ENCODE data around the gene NAB2. TPM values are rescaled to one million over a fixed set of nuclear protein-coding genes. Genes with fewer than 3 reads are reported as not detected.

NAB2 gene
- 19.0 and 20.8 TPM in 2 replicates for total RNA-seq (2014; rRNA removed; shearing (Covaris generic))

DNA sequence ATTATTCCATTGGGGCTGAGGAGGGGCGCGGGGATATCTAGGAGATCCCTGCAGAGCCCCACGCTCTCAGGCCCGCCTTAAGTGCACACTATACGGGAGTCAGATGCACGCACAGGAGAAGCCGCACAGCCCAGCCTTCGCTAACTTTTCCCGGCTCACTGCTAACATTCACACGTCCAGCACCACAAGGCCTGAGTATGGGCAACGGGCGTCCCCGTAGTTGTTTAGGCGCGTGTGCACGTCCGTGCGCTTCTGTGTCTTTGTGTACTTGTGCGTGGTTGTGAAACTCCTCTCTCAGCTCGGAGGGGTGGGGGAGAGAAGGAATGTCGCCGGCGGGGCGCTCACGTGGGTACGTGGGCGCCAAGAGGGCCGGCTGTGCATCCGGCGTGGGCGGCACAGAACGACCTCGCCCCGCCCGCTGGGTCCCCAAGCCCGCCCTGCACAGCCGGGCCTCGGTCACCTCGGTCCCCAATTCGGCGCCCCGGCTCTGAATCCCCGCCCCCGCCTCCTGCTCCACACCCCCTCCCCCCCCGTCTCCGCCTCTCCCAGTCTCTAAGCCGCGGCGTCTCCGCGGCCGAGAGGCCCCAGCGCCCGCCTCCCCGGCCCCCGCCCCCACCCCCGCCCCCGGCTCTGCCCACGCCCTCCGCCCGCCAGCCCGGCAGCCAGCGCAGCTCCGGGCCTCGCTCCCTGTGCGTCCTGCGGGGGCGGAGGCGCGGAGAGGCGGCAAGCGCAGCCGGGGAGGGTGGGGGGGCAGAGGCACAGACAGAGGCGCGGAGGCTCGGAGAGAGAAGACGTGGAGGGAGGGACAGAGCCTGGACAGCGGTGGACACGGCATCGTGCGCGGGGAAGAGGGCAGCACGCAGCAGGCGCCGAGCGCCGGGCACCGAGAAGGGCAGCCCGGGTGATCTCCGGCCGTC is at the start of gene NAB2:
Gene NAB2 (plus strand): TSS at position 761 of the 917 bp plus-strand sequence. CDS start 158 bp downstream, outside the sequence.
- Histone ChIP-seq H3K27me3 (ENCODE audit: control insufficient read depth, insufficient read depth, low read length) (peaks cover 4% of the 10 kb centered on the region; the same call in 1 of the 2 replicates), H3K4me3 (ENCODE audit: insufficient read depth, low read depth, low read length) (peak within 1 kb of the TSS; percentile 95), H3K36me3 (replicated peaks; ENCODE audit: control insufficient read depth, insufficient read depth, low read length) (peaks cover 5% of the 10 kb centered on the region)
- peak; percentile 99 for DNase-seq

DNA sequence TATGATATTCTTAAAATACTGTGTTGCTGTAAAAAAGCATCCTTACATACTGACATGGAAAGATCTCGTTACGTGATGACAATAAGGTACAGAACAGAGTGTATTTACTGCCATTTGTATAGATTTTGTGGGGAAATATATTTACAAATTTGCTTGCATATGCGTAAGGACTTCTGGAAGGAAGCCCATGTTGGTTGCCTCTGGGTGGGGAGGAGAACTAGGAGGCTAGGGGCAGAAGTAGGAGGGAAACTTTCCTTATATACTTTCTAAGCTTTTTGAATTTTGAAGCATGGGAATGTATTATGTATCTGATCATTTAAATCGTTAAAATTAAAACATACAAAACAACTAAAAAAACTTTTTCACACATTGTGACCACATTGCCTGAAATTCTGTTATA is 48.7 kb upstream of the NAB2 start:
- DNase-seq: no peak
- Histone ChIP-seq H3K4me3 (ENCODE audit: insufficient read depth, low read depth, low read length) (no peak overlapping the region), H3K36me3 (replicated peaks; ENCODE audit: control insufficient read depth, insufficient read depth, low read length) (no peaks in the 10 kb centered on the region), H3K27me3 (ENCODE audit: control insufficient read depth, insufficient read depth, low read length) (no peaks in the 10 kb centered on the region; the same call in 1 of the 2 replicates)

- no peak for DNase-seq
- no peak overlapping the region for H3K4me3 ChIP-seq (ENCODE audit: insufficient read depth, low read depth, low read length)
- no peaks in the 10 kb centered on the region; the same call in 1 of the 2 replicates for H3K27me3 ChIP-seq (ENCODE audit: control insufficient read depth, insufficient read depth, low read length)
- no peaks in the 10 kb centered on the region for H3K36me3 ChIP-seq (replicated peaks; ENCODE audit: control insufficient read depth, insufficient read depth, low read length)
Observed at GRCh38 chr12:57040750-57041149, 48.2 kb upstream of the NAB2 start.

DNA sequence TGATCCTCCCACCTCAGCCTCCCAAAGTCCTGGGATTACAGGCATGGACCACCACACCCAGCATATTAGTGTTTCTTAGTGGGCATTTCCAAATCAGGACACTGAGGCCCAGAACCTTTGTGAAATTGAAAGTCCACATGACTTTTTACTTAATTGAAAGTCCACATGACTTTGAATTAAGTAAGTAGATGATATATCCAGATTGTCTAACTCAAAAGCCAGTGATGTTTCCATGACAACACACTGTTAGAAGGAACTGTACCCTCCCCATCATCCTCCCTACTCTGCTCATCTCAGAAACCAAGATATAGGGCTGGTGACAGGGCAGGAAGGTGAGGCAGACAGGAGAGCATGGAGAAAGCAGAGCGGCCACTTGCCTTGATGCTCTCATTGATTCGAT is 46.2 kb upstream of the NAB2 start:
- Histone ChIP-seq H3K36me3 (replicated peaks; ENCODE audit: control insufficient read depth, insufficient read depth, low read length) (no peaks in the 10 kb centered on the region), H3K4me3 (ENCODE audit: insufficient read depth, low read depth, low read length) (no peak overlapping the region), H3K27me3 (ENCODE audit: control insufficient read depth, insufficient read depth, low read length) (no peaks in the 10 kb centered on the region; the same call in 1 of the 2 replicates)
- no peak for DNase-seq

- no peaks in the 10 kb centered on the region for H3K36me3 ChIP-seq (replicated peaks; ENCODE audit: control insufficient read depth, insufficient read depth, low read length)
- no peak overlapping the region for H3K4me3 ChIP-seq (ENCODE audit: insufficient read depth, low read depth, low read length)
- H3K27me3 ChIP-seq (ENCODE audit: control insufficient read depth, insufficient read depth, low read length): no peaks in the 10 kb centered on the region; the same call in 1 of the 2 replicates
- DNase-seq: no peak
Observed at GRCh38 chr12:57044468-57044867, 44.4 kb upstream of the NAB2 start.

DNA sequence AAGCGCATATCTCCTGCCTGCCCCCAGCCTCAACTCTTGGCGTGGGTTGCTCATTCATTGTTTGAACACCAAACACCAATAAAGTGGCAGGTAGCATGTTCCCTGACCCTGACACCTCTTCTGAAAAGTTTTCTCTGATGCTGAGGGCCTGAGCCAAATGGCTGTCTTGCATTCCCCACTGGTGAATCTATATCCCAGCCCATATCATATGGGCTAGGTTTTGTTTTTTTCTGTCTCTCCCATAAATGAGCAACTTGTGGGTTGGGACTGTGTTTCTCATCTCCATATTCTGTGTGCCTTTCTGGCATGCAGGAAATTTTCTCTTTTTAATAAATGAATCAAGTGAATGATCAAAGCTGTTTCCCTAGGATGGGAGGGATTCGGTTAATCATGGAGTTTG is 44.0 kb upstream of the NAB2 start:
- no peak for DNase-seq
- Histone ChIP-seq H3K4me3 (ENCODE audit: insufficient read depth, low read depth, low read length) (no peak overlapping the region), H3K36me3 (replicated peaks; ENCODE audit: control insufficient read depth, insufficient read depth, low read length) (no peaks in the 10 kb centered on the region), H3K27me3 (ENCODE audit: control insufficient read depth, insufficient read depth, low read length) (no peaks in the 10 kb centered on the region; the same call in 1 of the 2 replicates)

DNA sequence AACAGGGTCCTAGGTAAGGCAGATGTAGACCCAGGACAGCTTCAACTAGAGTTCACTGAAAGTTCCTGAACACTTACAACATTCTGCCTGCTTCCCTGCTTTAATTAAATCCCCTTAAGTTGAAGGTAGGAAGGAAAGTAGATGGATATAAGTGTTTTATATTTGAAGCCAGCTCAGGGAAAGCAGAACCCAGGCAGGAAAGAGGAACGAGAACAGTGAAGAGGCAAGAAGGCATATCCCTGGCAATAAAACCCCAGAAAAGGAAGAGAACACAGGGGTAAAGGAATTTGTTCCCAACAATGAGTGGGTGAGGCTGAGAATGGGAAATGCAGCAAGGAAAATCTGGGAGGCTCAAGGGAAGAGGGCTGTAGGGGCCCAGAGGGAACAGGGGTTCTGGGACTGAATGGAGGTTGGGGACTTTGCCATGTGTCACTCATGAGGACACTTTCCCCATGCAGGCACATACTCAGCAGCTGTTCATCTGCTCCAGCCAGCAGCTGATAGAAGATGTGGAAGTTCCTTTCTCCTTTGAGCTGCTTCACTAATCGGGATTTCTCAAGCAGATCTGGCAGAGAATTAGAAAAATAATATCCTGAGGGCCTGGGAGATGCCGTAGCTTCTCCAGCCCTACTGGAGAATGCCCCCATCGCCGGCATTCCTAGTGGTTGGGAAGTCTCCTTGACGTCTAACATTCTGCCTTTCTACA is 42.7 kb upstream of the NAB2 start:
- no peaks in the 10 kb centered on the region for H3K36me3 ChIP-seq (replicated peaks; ENCODE audit: control insufficient read depth, insufficient read depth, low read length)
- DNase-seq: no peak
- H3K27me3 ChIP-seq (ENCODE audit: control insufficient read depth, insufficient read depth, low read length): no peaks in the 10 kb centered on the region; the same call in 1 of the 2 replicates
- H3K4me3 ChIP-seq (ENCODE audit: insufficient read depth, low read depth, low read length): no peak overlapping the region

GRCh38 chr12:57046947-57047890 is 41.7 kb upstream of the NAB2 start:
- DNase-seq: no peak
- no peak overlapping the region for H3K4me3 ChIP-seq (ENCODE audit: insufficient read depth, low read depth, low read length)
- no peaks in the 10 kb centered on the region; the same call in 1 of the 2 replicates for H3K27me3 ChIP-seq (ENCODE audit: control insufficient read depth, insufficient read depth, low read length)
- H3K36me3 ChIP-seq (replicated peaks; ENCODE audit: control insufficient read depth, insufficient read depth, low read length): no peaks in the 10 kb centered on the region

- Histone ChIP-seq H3K27me3 (ENCODE audit: control insufficient read depth, insufficient read depth, low read length) (no peaks in the 10 kb centered on the region; the same call in 1 of the 2 replicates), H3K36me3 (replicated peaks; ENCODE audit: control insufficient read depth, insufficient read depth, low read length) (no peaks in the 10 kb centered on the region), H3K4me3 (ENCODE audit: insufficient read depth, low read depth, low read length) (no peak overlapping the region)
- no peak for DNase-seq
Observed at GRCh38 chr12:57047981-57048380, 40.9 kb upstream of the NAB2 start.

GRCh38 chr12:57048423-57049118 is 40.3 kb upstream of the NAB2 start:
- no peaks in the 10 kb centered on the region; the same call in 1 of the 2 replicates for H3K27me3 ChIP-seq (ENCODE audit: control insufficient read depth, insufficient read depth, low read length)

DNA sequence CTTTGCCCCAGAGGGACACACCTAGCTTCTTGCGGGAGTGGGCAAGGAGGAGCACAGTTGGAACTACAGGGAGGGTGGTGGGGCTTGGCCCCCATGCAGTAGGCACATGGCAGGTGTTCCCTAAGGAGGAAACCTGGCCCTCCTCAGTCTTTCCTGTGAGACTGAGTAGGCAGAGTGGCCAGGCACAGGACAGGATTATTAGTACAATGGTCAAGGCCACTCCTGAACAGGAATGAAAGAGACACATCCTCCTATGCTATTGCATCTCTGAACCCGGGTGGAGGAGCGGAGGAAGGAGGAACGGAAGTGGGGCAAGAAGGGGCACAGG is 39.8 kb upstream of the NAB2 start:
- Histone ChIP-seq H3K27me3 (ENCODE audit: control insufficient read depth, insufficient read depth, low read length) (no peaks in the 10 kb centered on the region; the same call in 1 of the 2 replicates), H3K36me3 (replicated peaks; ENCODE audit: control insufficient read depth, insufficient read depth, low read length) (no peaks in the 10 kb centered on the region), H3K4me3 (ENCODE audit: insufficient read depth, low read depth, low read length) (no peak overlapping the region)
- no peak for DNase-seq

More at GRCh38 chr12:57048423-57049118, 40.3 kb upstream of the NAB2 start:
- H3K36me3 ChIP-seq (replicated peaks; ENCODE audit: control insufficient read depth, insufficient read depth, low read length): no peaks in the 10 kb centered on the region
- H3K4me3 ChIP-seq (ENCODE audit: insufficient read depth, low read depth, low read length): no peak overlapping the region
- DNase-seq: no peak

- Histone ChIP-seq H3K4me3 (ENCODE audit: insufficient read depth, low read depth, low read length) (no peak within 1 kb of the TSS), H3K27me3 (ENCODE audit: control insufficient read depth, insufficient read depth, low read length) (no peaks in the 10 kb centered on the region; the same call in 1 of the 2 replicates), H3K36me3 (replicated peaks; ENCODE audit: control insufficient read depth, insufficient read depth, low read length) (no peaks in the 10 kb centered on the region)
- DNase-seq: no peak
Observed at GRCh38 chr12:57049890-57050289, 39.0 kb upstream of the NAB2 start, which contains the start of gene MYO1A. Gene MYO1A, minus strand, starts transcription at chr12:57050129. Its CDS starts 1,806 bp downstream, at chr12:57048323.

- no peak for DNase-seq
- H3K27me3 ChIP-seq (ENCODE audit: control insufficient read depth, insufficient read depth, low read length): no peaks in the 10 kb centered on the region; the same call in 1 of the 2 replicates
- H3K36me3 ChIP-seq (replicated peaks; ENCODE audit: control insufficient read depth, insufficient read depth, low read length): peaks cover 2% of the 10 kb centered on the region
- no peak overlapping the region for H3K4me3 ChIP-seq (ENCODE audit: insufficient read depth, low read depth, low read length)
Observed at GRCh38 chr12:57051011-57051410, 37.9 kb upstream of the NAB2 start.
